GM21447 (cell line): ENCODE measurements around the gene SENP7.
"Not testable (repeated sequence)": the region's sequence is repeated elsewhere in the genome, so short reads cannot be mapped to it uniquely, and the experiment has no call there.

Experiments used
- ATAC-seq: cut with Tn5 transposase; IDR thresholded peaks from one replicate; pipeline ENCODE4 v1.9.1; 2021; ENCODE audit not compliant: unreplicated experiment

SENP7 gene

GRCh38 chr3:101529816-101530685 is 17.0 kb upstream of the SENP7 start:
- no peak for ATAC-seq

- no peak for ATAC-seq
These were observed 14.9 kb upstream of the SENP7 start for GRCh38 chr3:101527906-101528305.

- ATAC-seq = no peak
These were observed 14.4 kb upstream of the SENP7 start for GRCh38 chr3:101527441-101527840.

- no peak for ATAC-seq
These were observed 8.2 kb upstream of the SENP7 start for GRCh38 chr3:101521211-101521701.

- no peak for ATAC-seq
These were observed 6.8 kb upstream of the SENP7 start for GRCh38 chr3:101519685-101520365.

GRCh38 chr3:101518421-101518871 is 5.4 kb upstream of the SENP7 start:
- ATAC-seq = peak; percentile 98

GRCh38 chr3:101513419-101513986 is 491 bp upstream of the SENP7 start:
- peak; percentile 27 for ATAC-seq

- peak; percentile 27 for ATAC-seq
These were observed 691 bp downstream of the SENP7 start for GRCh38 chr3:101512396-101512645.

GRCh38 chr3:101509811-101510210 is 3.2 kb downstream of the SENP7 start:
- no peak for ATAC-seq

GRCh38 chr3:101509281-101509680 is 3.7 kb downstream of the SENP7 start:
- ATAC-seq = no peak

GRCh38 chr3:101501783-101502182 is 11.2 kb downstream of the SENP7 start:
- no peak for ATAC-seq

- ATAC-seq = no peak
These were observed 12.8 kb downstream of the SENP7 start for GRCh38 chr3:101500208-101500607.

GRCh38 chr3:101497803-101498202 is 15.2 kb downstream of the SENP7 start:
- ATAC-seq = no peak

- ATAC-seq = no peak
These were observed 17.5 kb downstream of the SENP7 start for GRCh38 chr3:101495552-101495951.

- no peak for ATAC-seq
These were observed 28.0 kb downstream of the SENP7 start for GRCh38 chr3:101484805-101485620.

GRCh38 chr3:101478980-101479379 is 34.0 kb downstream of the SENP7 start:
- no peak for ATAC-seq

- ATAC-seq = not testable (repeated sequence)
These were observed 38.0 kb downstream of the SENP7 start for GRCh38 chr3:101474841-101475552.

- not testable (repeated sequence) for ATAC-seq
These were observed 44.3 kb downstream of the SENP7 start for GRCh38 chr3:101468676-101469075.

- ATAC-seq = not testable (repeated sequence)
These were observed 45.7 kb downstream of the SENP7 start for GRCh38 chr3:101467310-101467663.

GRCh38 chr3:101466465-101467309 is 46.3 kb downstream of the SENP7 start:
- ATAC-seq = no peak
